Measurements from ENCODE around the gene TMEM266. TPM values are rescaled to one million over a fixed set of nuclear protein-coding genes. Genes with fewer than 3 reads are reported as not detected.

TMEM266 gene
- total and polyA plus RNA-seq, 8 donors, result 1.9 to 5.5 (median 4.2) TPM

- 87 to 94% methylated on average over 8 of the region's 8 CpGs for WGBS, 2 donors
- no peak for ATAC-seq
- Histone ChIP-seq H3K27ac (no peak overlapping the region), H3K4me1 (no peaks in the 10 kb centered on the region), H3K27me3 (no peaks in the 10 kb centered on the region), H3K36me3 (no peaks in the 10 kb centered on the region), H3K9me3 (no peaks in the 10 kb centered on the region), H3K4me3 (no peak overlapping the region)
- TF ChIP-seq CTCF (IDR thresholded peaks at IDR 0.05), result no peak
- no peak for DNase-seq
- FAIRE-seq, result no peak
- intact Hi-C loops (cut with DNase I), result no loop called here
These were observed 39.6 kb downstream of the TMEM266 start for GRCh38 chr15:76099388-76099787.

GRCh38 chr15:76100361-76100760 lies 40.6 kb downstream of the TMEM266 start:
- Histone ChIP-seq H3K27ac (no peak overlapping the region), H3K9me3 (no peaks in the 10 kb centered on the region), H3K4me3 (no peak overlapping the region), H3K4me1 (no peaks in the 10 kb centered on the region), H3K36me3 (no peaks in the 10 kb centered on the region), H3K27me3 (no peaks in the 10 kb centered on the region)
- intact Hi-C loops (cut with DNase I), result no loop called here
- DNase-seq (no peak), ATAC-seq (peak in 2 of 4 donors; percentile 57 to 78), FAIRE-seq (no peak)
- WGBS, 2 donors, result 62 to 67% methylated on average over 2 of the region's 2 CpGs
- no peak for TF ChIP-seq CTCF (IDR thresholded peaks at IDR 0.05)

GRCh38 chr15:76101655-76102054 lies 41.9 kb downstream of the TMEM266 start:
- no peak for FAIRE-seq
- no peaks in the 10 kb centered on the region for H3K27me3 ChIP-seq
- H3K27ac ChIP-seq, result no peak overlapping the region
- no peaks in the 10 kb centered on the region for H3K9me3 ChIP-seq
- no peak for ATAC-seq
- no peak for TF ChIP-seq CTCF (IDR thresholded peaks at IDR 0.05)
- no peaks in the 10 kb centered on the region for H3K4me1 ChIP-seq
- intact Hi-C loops (cut with DNase I), result no loop called here
- DNase-seq, result peak in 2 of 6 donors; percentile 33 to 59
- 80 to 84% methylated on average over 5 of the region's 5 CpGs for WGBS, 2 donors
- H3K36me3 ChIP-seq, result no peaks in the 10 kb centered on the region
- no peak overlapping the region for H3K4me3 ChIP-seq

- Histone ChIP-seq H3K27me3 (no peaks in the 10 kb centered on the region), H3K27ac (no peak overlapping the region), H3K9me3 (no peaks in the 10 kb centered on the region), H3K4me3 (no peak overlapping the region), H3K36me3 (no peaks in the 10 kb centered on the region), H3K4me1 (peaks cover 0 to 4% (median 0%) of the 10 kb centered on the region in 3 donors)
- DNase-seq, result no peak
- ATAC-seq, result no peak
- no peak for TF ChIP-seq CTCF (IDR thresholded peaks at IDR 0.05)
- no peak for FAIRE-seq
- intact Hi-C loops (cut with DNase I), result no loop called here
- 71 to 77% methylated on average over 3 of the region's 3 CpGs for WGBS, 2 donors
These were observed 45.6 kb downstream of the TMEM266 start for GRCh38 chr15:76105391-76105790.

- FAIRE-seq, result no peak
- no peak for DNase-seq
- no peaks in the 10 kb centered on the region for H3K27me3 ChIP-seq
- H3K27ac ChIP-seq, result no peak overlapping the region
- 83 to 84% methylated on average over 6 of the region's 6 CpGs for WGBS, 2 donors
- intact Hi-C loops (cut with DNase I), result no loop called here
- H3K36me3 ChIP-seq, result no peaks in the 10 kb centered on the region
- TF ChIP-seq CTCF (IDR thresholded peaks at IDR 0.05), result no peak
- no peak overlapping the region for H3K4me3 ChIP-seq
- H3K9me3 ChIP-seq, result no peaks in the 10 kb centered on the region
- no peak for ATAC-seq
- peaks cover 0 to 4% (median 0%) of the 10 kb centered on the region in 3 donors for H3K4me1 ChIP-seq
These were observed 46.1 kb downstream of the TMEM266 start for GRCh38 chr15:76105911-76106310.

All from pancreas (tissue), 10 donors.